Stomach smooth muscle (tissue), 2 donors: ENCODE data around the gene SRRM3.
"Not testable (repeated sequence)": the region's sequence is repeated elsewhere in the genome, so short reads cannot be mapped to it uniquely, and the experiment has no call there.

Experiments used
- H3K27ac ChIP-seq: one replicate; pipeline ENCODE4 v1.7.0; 2013; ENCODE audit warnings: mild to moderate bottlenecking, low read length, inconsistent platforms
- H3K27me3 ChIP-seq, 2 donors: one replicate each; pipeline ENCODE4 v1.7.0; 2013; ENCODE audit warnings: low read length in 2 of 2; ENCODE audit not compliant: insufficient read depth in 2 of 2, control insufficient read depth in 1 of 2
- H3K36me3 ChIP-seq, 2 donors: one replicate each; pipeline ENCODE4 v1.7.0; 2013; ENCODE audit warnings: low read length in 2 of 2; ENCODE audit not compliant: control insufficient read depth in 2 of 2, insufficient read depth in 2 of 2
- H3K4me1 ChIP-seq: one replicate; pipeline ENCODE4 v1.7.0; 2013; ENCODE audit warnings: low read length; ENCODE audit not compliant: control insufficient read depth, insufficient read depth
- H3K4me3 ChIP-seq, 2 donors: one replicate each; pipeline ENCODE4 v1.7.0; 2013; ENCODE audit warnings: low read length in 2 of 2
- H3K9ac ChIP-seq, 2 donors: one replicate each; pipeline ENCODE4 v1.7.0; 2013; ENCODE audit warnings: low read length in 2 of 2, mild to moderate bottlenecking in 1 of 2
- H3K9me3 ChIP-seq, 2 donors: one replicate each; pipeline ENCODE4 v1.7.0; 2013; ENCODE audit warnings: low read length in 2 of 2; ENCODE audit not compliant: control insufficient read depth in 2 of 2
- donor health status: healthy.
- donor health status: Pancreatic carcinoma.

SRRM3 gene

DNA sequence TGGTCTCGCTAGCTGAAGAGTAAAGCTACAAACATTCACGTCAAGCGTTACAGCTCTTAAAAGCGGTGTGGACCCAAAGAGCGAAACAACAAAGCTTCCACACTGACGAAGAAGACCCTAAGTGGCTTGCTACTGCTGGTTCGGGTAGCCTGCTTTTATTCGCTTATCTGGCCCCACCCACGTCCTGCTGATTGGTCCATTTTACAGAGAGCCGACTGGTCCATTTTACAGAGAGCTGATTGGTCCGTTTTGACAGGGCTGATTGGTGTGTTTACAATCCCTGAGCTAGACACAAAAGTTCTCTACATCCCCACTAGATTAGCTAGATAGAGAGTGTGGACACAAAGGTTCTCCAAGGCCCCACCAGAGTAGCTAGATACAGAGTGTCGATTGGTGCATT is 107.2 kb downstream of the SRRM3 start:
- not testable (repeated sequence) for H3K36me3 ChIP-seq, H3K4me3 ChIP-seq, H3K27ac ChIP-seq, H3K27me3 ChIP-seq, H3K9ac ChIP-seq, H3K9me3 ChIP-seq
- peaks cover 49% of the 10 kb centered on the region for H3K4me1 ChIP-seq

DNA sequence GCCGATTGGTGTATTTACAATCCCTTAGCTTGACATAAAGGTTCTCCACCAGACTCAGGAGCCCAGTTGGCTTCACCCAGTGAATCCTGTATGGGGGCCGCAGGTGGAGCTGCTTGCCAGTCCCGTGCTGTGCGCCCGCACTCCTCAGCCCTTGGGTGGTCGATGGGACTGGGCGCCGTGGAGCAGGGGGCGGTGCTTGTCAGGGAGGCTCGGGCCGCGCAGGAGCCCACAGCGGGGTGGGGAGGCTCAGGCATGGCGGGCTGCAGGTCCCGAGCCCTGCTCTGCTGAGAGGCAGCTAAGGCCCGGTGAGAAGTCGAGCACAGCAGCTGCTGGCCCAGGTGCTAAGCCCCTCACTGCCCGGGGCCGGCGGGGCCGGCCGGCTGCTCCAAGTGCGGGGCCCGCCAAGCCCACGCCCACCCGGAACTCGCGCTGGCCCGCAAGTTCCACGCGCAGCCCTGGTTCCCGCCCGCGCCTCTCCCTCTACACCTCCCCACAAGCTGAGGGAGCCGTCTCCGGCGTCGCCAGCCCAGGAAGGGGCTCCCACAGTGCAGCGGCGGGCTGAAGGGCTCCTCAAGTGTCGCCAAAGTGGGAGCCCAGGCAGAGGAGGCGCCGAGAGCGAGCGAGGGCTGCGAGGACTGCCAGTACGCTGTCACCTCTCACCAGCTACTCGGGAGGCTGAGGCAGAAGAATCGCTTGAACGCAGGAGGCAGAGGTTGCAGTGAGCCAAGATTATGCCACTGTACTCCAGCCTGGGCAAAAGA is 107.8 kb downstream of the SRRM3 start:
- not testable (repeated sequence) for H3K27ac ChIP-seq, H3K36me3 ChIP-seq, H3K9ac ChIP-seq, H3K9me3 ChIP-seq, H3K4me3 ChIP-seq, H3K27me3 ChIP-seq
- peaks cover 48% of the 10 kb centered on the region for H3K4me1 ChIP-seq

DNA sequence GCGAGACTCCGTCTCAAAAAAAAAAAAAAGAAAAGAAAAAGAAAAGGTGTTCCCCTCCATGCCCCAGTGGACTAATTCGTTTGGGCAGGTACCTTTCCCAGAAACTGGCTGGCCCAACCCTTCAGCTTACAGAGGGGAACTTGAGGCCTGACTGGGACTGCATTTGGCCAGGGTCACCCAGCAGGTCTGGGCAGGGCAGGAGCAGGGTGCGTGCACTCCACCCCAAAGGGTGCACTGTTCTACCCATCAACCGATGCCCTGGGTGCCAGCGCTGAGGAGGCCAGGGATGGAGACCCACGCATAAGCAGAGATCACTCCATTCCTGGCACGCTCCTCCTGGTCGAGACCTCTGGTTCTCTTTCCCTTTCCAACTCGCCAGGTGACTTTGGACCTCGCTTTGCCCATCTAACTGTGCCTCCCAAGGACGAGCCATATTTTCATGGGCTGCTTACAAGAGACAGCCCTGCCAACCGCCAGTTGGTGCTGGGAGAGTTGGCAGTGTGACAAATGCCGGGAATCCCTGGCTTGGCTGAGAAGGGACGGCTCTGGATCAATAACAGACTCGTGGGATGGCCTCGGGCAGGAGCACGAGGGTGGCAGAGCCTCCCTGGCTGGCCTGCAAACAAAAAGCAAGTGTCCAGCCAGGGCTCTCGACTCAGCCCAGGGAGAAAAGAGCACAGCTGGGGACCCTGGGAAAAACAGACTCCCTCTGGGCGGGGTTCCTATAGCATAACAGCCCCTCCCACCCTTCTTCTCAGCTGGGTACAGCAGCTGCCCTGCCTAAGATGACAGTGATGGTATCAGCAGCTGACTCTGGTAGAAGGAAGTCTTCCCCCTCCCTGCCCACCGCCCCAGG is 108.6 kb downstream of the SRRM3 start:
- no peaks in the 10 kb centered on the region for H3K36me3 ChIP-seq
- H3K27ac ChIP-seq: peak overlapping the region; percentile 60
- peaks cover 40% of the 10 kb centered on the region for H3K4me1 ChIP-seq
- H3K4me3 ChIP-seq: peak overlapping the region in 1 of 2 donors; percentile 35
- no peak overlapping the region for H3K9ac ChIP-seq
- H3K27me3 ChIP-seq: no peaks in the 10 kb centered on the region
- no peaks in the 10 kb centered on the region for H3K9me3 ChIP-seq

DNA sequence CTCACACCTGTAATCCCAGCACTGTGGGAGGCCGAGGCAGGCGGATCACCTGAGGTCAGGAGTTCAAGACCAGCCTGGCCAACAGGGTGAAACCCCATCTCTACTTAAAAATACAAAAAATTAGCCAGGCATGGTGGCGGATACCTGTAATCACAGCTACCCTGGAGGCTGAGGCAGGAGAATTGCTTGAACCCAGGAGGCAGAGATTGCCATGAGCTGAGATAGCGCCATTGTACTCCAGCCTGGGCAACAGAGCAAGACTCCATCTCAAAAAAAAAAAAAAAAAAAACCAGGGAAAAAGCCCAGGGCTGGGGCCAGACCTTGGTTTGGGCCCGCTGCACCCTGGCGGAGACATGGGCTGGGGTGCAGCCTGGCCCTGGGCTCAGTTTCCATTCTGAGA is 110.1 kb downstream of the SRRM3 start:
- H3K27me3 ChIP-seq, H3K4me3 ChIP-seq, H3K9me3 ChIP-seq, H3K9ac ChIP-seq, H3K36me3 ChIP-seq, H3K27ac ChIP-seq: not testable (repeated sequence)
- peaks cover 26% of the 10 kb centered on the region for H3K4me1 ChIP-seq

DNA sequence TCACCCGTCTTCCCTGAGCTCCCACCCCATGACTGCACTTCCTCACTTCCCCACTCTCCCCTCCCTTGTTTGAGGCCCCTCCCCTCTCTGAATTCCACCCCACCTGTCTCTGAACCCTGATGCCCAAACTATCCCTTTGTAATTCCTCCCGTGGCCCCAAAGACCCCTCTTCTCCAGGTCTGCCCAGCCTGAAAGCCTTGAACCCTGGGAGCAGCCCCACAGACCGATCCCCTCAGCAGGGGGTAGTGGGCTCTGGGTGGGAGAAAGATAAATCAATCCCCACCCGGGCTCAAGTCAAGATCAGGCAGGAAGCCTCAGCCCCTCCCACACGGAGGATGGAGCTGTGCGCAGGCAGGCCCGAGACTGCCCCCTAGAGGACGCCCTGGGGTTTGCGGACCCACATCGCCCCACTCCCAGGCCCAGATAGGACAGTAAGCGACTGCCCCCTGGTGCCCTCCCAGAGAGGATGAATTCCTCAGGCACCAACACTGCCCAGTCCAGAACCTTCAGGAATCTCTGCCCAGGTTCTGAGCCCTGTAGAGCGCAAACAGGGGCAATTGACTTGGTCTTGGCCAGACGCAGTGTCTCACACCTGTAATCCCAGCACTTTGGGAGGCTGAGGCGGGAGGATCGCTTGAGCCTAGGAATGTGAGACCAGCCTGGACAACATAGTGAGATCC is 112.5 kb downstream of the SRRM3 start:
- H3K9me3 ChIP-seq: no peaks in the 10 kb centered on the region
- peak overlapping the region in 1 of 2 donors; percentile 57 for H3K4me3 ChIP-seq
- peaks cover 31% of the 10 kb centered on the region for H3K4me1 ChIP-seq
- H3K27me3 ChIP-seq: no peaks in the 10 kb centered on the region
- no peak overlapping the region for H3K27ac ChIP-seq
- no peak overlapping the region for H3K9ac ChIP-seq
- no peaks in the 10 kb centered on the region for H3K36me3 ChIP-seq

DNA sequence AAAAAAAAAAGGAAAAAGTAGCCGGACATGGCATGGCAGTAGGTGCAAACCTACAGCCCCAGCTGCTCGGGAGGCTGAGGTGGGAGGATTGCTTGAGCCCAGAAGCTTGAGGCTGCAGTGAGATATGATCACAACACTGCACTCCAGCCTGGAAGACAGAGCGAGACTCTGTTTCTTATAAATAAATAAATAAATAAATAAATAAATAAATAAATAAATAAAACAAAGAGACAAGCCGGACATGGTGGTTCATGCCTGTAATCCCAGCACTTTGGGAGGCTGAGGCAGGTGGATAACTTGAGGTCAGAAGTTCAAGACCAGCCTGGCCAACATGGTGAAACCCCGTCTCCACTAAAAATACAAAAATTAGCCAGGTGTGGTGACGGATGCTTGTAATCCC is 113.0 kb downstream of the SRRM3 start:
- H3K27ac ChIP-seq, H3K9me3 ChIP-seq, H3K9ac ChIP-seq, H3K27me3 ChIP-seq, H3K4me3 ChIP-seq, H3K36me3 ChIP-seq: not testable (repeated sequence)
- peaks cover 34% of the 10 kb centered on the region for H3K4me1 ChIP-seq

DNA sequence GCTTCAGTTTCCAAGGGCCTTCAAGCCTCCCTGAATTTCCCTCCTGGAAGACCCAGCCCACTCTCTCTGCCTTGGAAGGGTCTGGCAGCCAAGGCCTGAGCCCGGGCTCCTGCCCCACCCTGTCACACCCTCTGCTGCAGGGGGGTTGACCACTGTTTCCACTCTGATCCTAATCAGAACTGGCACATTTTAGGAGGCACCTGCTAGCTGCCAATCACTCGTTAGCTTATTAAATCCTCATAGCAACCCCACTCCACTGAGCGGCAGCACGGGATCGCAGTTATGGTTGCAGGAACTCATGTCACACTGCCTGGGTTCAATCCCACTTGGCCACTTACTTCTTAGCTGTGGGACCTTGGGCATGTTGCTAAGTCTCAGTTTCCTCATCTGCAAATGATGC is 113.7 kb downstream of the SRRM3 start:
- Histone ChIP-seq H3K4me3 (no peak overlapping the region), H3K9me3 (no peaks in the 10 kb centered on the region), H3K9ac (no peak overlapping the region), H3K27me3 (no peaks in the 10 kb centered on the region), H3K4me1 (peaks cover 30% of the 10 kb centered on the region), H3K27ac (no peak overlapping the region), H3K36me3 (no peaks in the 10 kb centered on the region)

DNA sequence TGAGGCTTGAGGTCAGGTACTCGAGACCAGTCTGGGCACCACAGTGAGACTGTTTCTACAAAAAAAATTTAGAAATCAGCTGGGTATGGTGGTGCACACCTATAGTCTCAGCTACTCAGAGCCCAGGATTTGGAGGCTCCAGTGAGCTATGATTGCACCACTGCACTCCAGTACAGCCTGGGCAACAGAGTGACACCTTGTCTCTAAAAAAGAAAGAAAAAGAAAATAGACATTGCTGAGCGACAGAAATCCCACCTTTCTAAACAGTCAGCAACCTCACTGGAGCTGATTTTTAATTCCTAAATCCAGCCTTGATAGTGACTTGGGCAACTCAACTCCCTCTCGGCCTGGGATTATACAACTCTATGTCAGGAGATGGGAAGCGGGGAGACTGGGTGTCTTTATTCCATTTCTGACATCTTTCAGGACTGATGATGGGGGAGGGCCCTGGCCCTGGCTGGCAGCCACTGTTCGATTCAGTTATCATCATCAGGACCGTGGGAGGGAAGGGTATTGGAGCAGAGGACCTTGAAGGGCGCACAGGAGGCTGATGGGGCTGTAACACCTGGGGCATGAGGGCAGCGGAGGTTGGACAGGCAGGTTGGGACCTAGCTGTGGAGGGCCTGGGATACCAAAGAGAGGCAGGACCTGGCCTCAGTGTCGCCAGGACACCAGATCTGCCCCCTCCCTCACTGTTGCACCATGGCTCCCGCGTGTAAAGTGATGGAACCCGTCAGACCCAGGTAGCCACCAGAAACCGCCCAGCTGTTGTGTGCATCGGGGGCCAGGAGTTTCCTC is 115.5 kb downstream of the SRRM3 start:
- H3K4me1 ChIP-seq: peaks cover 25% of the 10 kb centered on the region
- H3K4me3 ChIP-seq: peak overlapping the region; percentile 84 to 91
- no peaks in the 10 kb centered on the region for H3K36me3 ChIP-seq
- H3K27ac ChIP-seq: peak overlapping the region; percentile 88
- no peaks in the 10 kb centered on the region for H3K27me3 ChIP-seq
- H3K9me3 ChIP-seq: no peaks in the 10 kb centered on the region
- peak overlapping the region; percentile 73 to 91 for H3K9ac ChIP-seq

DNA sequence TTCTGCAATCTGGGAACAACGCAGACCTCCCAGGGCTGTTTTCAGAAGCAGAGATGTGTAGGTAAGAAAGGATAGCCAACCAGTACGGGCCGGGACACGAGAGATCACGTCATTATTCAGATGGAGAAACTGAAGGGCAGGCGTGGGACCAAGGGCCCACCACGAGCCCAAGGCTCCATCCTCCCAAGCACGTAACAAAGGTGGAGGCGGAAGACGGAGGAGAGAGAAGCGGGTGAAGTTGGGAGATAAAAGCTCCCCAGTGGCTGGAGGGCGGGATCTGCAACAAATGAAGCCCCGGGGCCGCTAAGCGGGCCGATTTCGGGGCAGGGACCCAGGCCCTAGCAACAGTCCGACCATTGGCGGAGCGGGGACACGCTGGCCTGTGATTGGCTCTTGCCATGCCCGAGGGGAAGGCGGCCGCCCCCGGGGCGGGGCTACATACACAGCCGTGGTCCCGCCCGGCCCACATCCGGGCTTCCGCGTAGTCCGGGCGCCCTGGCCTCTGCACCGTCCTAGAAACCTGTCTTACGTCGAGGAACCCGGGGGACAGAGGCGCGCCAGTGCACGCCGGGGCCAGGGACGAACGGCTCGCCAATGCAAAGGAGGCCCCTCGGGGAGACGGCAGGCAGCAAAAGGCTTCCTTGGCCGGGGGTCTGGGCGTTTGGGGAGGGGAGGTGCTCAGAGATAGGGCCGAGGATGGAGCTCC is 116.2 kb downstream of the SRRM3 start:
- Histone ChIP-seq H3K27me3 (no peaks in the 10 kb centered on the region), H3K36me3 (no peaks in the 10 kb centered on the region), H3K4me3 (peak overlapping the region; percentile 84 to 91), H3K4me1 (peaks cover 27% of the 10 kb centered on the region), H3K27ac (peak overlapping the region; percentile 88), H3K9me3 (no peaks in the 10 kb centered on the region), H3K9ac (peak overlapping the region; percentile 73 to 91)
